K562 (cell line): ENCODE data around the gene ZNF581. TPM values are rescaled to one million over a fixed set of nuclear protein-coding genes. Genes with fewer than 3 reads are reported as not detected.

Experiments used
- CHCHD3 ChIP-seq: fragments of 250-450 bp; sonication (Bioruptor Pico); IDR thresholded peaks from 2 replicates; pipeline ENCODE4 v2.1.2; 2022; ENCODE audit warnings: mild to moderate bottlenecking
- DDX20 ChIP-seq: fragments of 450-650 bp; IDR thresholded peaks from 2 replicates; pipeline ENCODE4 v1.6.1; 2016; ENCODE audit warnings: missing genetic modification characterization, low read depth, mild to moderate bottlenecking, missing compliant biosample characterization, moderate library complexity
- ESRRB ChIP-seq: fragments of 250-450 bp; sonication (Bioruptor Pico); IDR thresholded peaks from 2 replicates; pipeline ENCODE4 v1.5.0; 2020; ENCODE audit warnings: mild to moderate bottlenecking, moderate library complexity, borderline replicate concordance
- FOXP4 ChIP-seq: sonication (generic); formaldehyde crosslinking; IDR thresholded peaks from 2 replicates; pipeline ENCODE4 v1.8.0; 2022; ENCODE audit warnings: mild to moderate bottlenecking, missing genetic modification reagents, borderline replicate concordance
- LCOR ChIP-seq: sonication (generic); formaldehyde crosslinking; IDR thresholded peaks from 2 replicates; pipeline ENCODE4 v1.8.0; 2022; ENCODE audit warnings: mild to moderate bottlenecking, missing genetic modification reagents
- POLR3A ChIP-seq: IDR thresholded peaks from 2 replicates; pipeline ENCODE4 v1.6.1; 2011; ENCODE audit warnings: borderline replicate concordance, mild to moderate bottlenecking, moderate library complexity; ENCODE audit not compliant: insufficient read length, insufficient read depth; ENCODE audit errors: extremely low read depth
- PRMT5 ChIP-seq: sonication (generic); formaldehyde crosslinking; IDR thresholded peaks from 2 replicates; pipeline ENCODE4 v1.5.0; 2020; ENCODE audit warnings: missing genetic modification reagents
- PTRF ChIP-seq: fragments of 450-650 bp; IDR thresholded peaks from 2 replicates; pipeline ENCODE4 v1.6.1; 2016; ENCODE audit warnings: mild to moderate bottlenecking, missing genetic modification characterization, missing compliant biosample characterization
- SAFB2 ChIP-seq: fragments of 200-400 bp; formaldehyde crosslinking; IDR thresholded peaks from 2 replicates; pipeline ENCODE4 v1.6.1; 2018; ENCODE audit warnings: borderline replicate concordance, low read length, low read depth, moderate library complexity; ENCODE audit not compliant: severe bottlenecking
- SMC3 ChIP-seq: conservative IDR thresholded peaks from 2 replicates; pipeline ENCODE4 v1.6.1; 2011; ENCODE audit warnings: low read depth, low read length, improper control_type of control experiment; ENCODE audit not compliant: insufficient read depth
- SRF ChIP-seq, 2 experiments: fragments of 250-450, 450-650 bp in 1 of 2; sonication (Bioruptor Pico) in 1 of 2; sonication (generic) in 1 of 2; formaldehyde crosslinking; IDR thresholded peaks; 2 replicates each; pipeline versions ENCODE4 v1.5.0 to v1.5.1; 2020 to 2022; ENCODE audit warnings: mild to moderate bottlenecking in 1 of 2, missing genetic modification reagents in 1 of 2
- TCF7L2 ChIP-seq: fragments of 150-350 bp; IDR thresholded peaks from 2 replicates; pipeline ENCODE4 v1.6.1; 2016; ENCODE audit warnings: low read depth, mild to moderate bottlenecking, low read length, moderate library complexity
- TFAP4 ChIP-seq: sonication (generic); formaldehyde crosslinking; IDR thresholded peaks from 2 replicates; pipeline ENCODE4 v1.8.0; 2022; ENCODE audit warnings: missing genetic modification reagents, mild to moderate bottlenecking, moderate library complexity, borderline replicate concordance
- WHSC1 ChIP-seq: IDR thresholded peaks from one replicate; pipeline ENCODE4 v1.6.1; 2012; ENCODE audit warnings: low read length, control low read depth, inconsistent platforms
- ZFP36 ChIP-seq: fragments of 150-350 bp; IDR thresholded peaks from 2 replicates; pipeline ENCODE4 v1.6.1; 2018; ENCODE audit warnings: low read length, low read depth; ENCODE audit not compliant: partially characterized antibody
- ZKSCAN1 ChIP-seq: fragments of 150-350 bp; IDR thresholded peaks from 2 replicates; pipeline ENCODE4 v1.6.1; 2016; ENCODE audit warnings: low read depth, low read length
- ZNF232 ChIP-seq: sonication (generic); formaldehyde crosslinking; IDR thresholded peaks from 2 replicates; pipeline ENCODE4 v1.8.0; 2022; ENCODE audit warnings: mild to moderate bottlenecking, missing genetic modification reagents
- ZNF589 ChIP-seq: fragments of 200-800 bp; sonication (Bioruptor generic); IDR thresholded peaks from 2 replicates; pipeline ENCODE4 v1.6.1; 2016; ENCODE audit warnings: low read depth, missing genetic modification characterization, missing compliant biosample characterization
- ZNF778 ChIP-seq: fragments of 450-650 bp; formaldehyde crosslinking; IDR thresholded peaks from 2 replicates; pipeline ENCODE4 v1.4.0; 2020; ENCODE audit warnings: mild to moderate bottlenecking, moderate library complexity
- polyA plus RNA-seq, 8 experiments: library from polyadenylated mRNA; depleted of rRNA in 4 of 8; stranded (reverse) in 5 of 8; unstranded in 3 of 8; fragments of >200 nt; fragmentation: Nextera tagmentation in 2 of 8; fragmentation: Illumina TruSeq in 1 of 8; extraction: Ambion mirVana in 2 of 8; extraction: Trizol in 1 of 8; gene quantifications; 2 replicates each; pipeline versions ENCODE4 v1.2.1 to v1.2.3, GENCODE V29; 2011 to 2014; ENCODE audit warnings: inconsistent platforms in 1 of 8, missing spikeins in 1 of 8
- total RNA-seq, 7 experiments: library from RNA; depleted of rRNA in 6 of 7; stranded (reverse); fragments of >200 nt in 6 of 7; fragmentation: Illumina TruSeq in 2 of 7; extraction: Trizol in 2 of 7; gene quantifications; 2 replicates each; pipeline versions ENCODE4 v1.2.1 to v1.2.3, GENCODE V29; 2011 to 2021; ENCODE audit warnings: low replicate concordance in 1 of 7
- TF ChIP-seq, protein P1 (sequence below): fragments of 450-650 bp; formaldehyde crosslinking; IDR thresholded peaks from 2 replicates; pipeline ENCODE4 v1.4.0; 2022; ENCODE audit warnings: missing genetic modification characterization
- TF ChIP-seq, protein P2 (sequence below): fragments of 450-650 bp; formaldehyde crosslinking; IDR thresholded peaks from 2 replicates; pipeline ENCODE4 v1.4.0; 2020; ENCODE audit warnings: mild to moderate bottlenecking, moderate library complexity

ZNF581 gene
- total and polyA plus RNA-seq, 9 of the 15 experiments (the other 6 are each of a cell fraction or from before 2014, with no cell fraction given): 2.4 to 39.4 (median 15.4) TPM

GRCh38 chr19:55647732-55648584, 4.5 kb downstream of the ZNF581 start, which contains the start of gene CCDC106 (continued):
- no peak for TF ChIP-seq LCOR
- TF ChIP-seq SAFB2: no peak
- TF ChIP-seq, protein P1, sequence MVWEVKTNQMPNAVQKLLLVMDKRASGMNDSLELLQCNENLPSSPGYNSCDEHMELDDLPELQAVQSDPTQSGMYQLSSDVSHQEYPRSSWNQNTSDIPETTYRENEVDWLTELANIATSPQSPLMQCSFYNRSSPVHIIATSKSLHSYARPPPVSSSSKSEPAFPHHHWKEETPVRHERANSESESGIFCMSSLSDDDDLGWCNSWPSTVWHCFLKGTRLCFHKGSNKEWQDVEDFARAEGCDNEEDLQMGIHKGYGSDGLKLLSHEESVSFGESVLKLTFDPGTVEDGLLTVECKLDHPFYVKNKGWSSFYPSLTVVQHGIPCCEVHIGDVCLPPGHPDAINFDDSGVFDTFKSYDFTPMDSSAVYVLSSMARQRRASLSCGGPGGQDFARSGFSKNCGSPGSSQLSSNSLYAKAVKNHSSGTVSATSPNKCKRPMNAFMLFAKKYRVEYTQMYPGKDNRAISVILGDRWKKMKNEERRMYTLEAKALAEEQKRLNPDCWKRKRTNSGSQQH (CRISPR knock-in tag): no peak
- TF ChIP-seq TFAP4 (CRISPR knock-in tag): peak; percentile 33; the same call in 1 of the 2 replicates
- TF ChIP-seq, protein P2, sequence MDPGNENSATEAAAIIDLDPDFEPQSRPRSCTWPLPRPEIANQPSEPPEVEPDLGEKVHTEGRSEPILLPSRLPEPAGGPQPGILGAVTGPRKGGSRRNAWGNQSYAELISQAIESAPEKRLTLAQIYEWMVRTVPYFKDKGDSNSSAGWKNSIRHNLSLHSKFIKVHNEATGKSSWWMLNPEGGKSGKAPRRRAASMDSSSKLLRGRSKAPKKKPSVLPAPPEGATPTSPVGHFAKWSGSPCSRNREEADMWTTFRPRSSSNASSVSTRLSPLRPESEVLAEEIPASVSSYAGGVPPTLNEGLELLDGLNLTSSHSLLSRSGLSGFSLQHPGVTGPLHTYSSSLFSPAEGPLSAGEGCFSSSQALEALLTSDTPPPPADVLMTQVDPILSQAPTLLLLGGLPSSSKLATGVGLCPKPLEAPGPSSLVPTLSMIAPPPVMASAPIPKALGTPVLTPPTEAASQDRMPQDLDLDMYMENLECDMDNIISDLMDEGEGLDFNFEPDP (CRISPR knock-in tag): no peak
- 0 out of 4 replicates have a peak, but pooled peaks of 1 of the 2 experiments have one; percentile 23 for TF ChIP-seq SRF (CRISPR knock-in tag; IDR thresholded peaks at IDR 0.05)
- 0 out of 2 replicates have a peak, but pooled peaks have one; percentile 13 for TF ChIP-seq ZNF589 (CRISPR knock-in tag)
- no peak for TF ChIP-seq SMC3
- no peak for TF ChIP-seq FOXP4 (CRISPR knock-in tag)
- TF ChIP-seq POLR3A: no peak
- no peak for TF ChIP-seq ZFP36
- TF ChIP-seq ZKSCAN1: no peak
- TF ChIP-seq ZNF778 (CRISPR knock-in tag): no peak
- TF ChIP-seq WHSC1: no peak
- TF ChIP-seq ESRRB (CRISPR knock-in tag): no peak
- no peak for TF ChIP-seq PTRF (tag)
- no peak for TF ChIP-seq PRMT5 (CRISPR knock-in tag)
- TF ChIP-seq TCF7L2: no peak
- TF ChIP-seq DDX20 (tag): no peak
- no peak for TF ChIP-seq CHCHD3 (CRISPR knock-in tag)
- TF ChIP-seq ZNF232 (CRISPR knock-in tag): 0 out of 2 replicates have a peak, but pooled peaks have one; percentile 57
